ENCODE results near the gene CNOT11. TPM values are rescaled to one million over a fixed set of nuclear protein-coding genes. Genes with fewer than 3 reads are reported as not detected.

CNOT11 gene
- total RNA-seq, 1 donor from 2014 or later = 51.3 TPM

DNA sequence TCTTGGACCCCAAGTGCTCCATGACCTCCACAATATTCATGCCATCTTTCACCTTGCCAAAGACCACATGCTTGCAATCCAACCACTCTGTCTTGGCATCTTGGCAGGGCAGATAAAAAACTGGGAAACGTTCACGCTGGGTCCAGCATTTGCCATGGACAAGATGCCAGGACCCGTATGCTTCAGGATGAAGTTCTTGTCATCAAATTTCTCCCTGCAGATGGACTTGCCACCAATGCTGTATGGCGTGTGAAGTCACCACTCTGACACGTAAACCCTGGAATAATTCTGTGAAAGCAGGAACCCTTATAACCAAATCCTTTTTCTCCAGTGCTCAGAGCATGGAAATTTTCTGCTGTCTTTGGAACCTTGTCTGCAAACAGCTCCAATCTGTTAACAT lies 21.5 kb downstream of the CNOT11 start:
- no peak for DNase-seq (ENCODE audit: low read depth)
- TF ChIP-seq, protein P1, sequence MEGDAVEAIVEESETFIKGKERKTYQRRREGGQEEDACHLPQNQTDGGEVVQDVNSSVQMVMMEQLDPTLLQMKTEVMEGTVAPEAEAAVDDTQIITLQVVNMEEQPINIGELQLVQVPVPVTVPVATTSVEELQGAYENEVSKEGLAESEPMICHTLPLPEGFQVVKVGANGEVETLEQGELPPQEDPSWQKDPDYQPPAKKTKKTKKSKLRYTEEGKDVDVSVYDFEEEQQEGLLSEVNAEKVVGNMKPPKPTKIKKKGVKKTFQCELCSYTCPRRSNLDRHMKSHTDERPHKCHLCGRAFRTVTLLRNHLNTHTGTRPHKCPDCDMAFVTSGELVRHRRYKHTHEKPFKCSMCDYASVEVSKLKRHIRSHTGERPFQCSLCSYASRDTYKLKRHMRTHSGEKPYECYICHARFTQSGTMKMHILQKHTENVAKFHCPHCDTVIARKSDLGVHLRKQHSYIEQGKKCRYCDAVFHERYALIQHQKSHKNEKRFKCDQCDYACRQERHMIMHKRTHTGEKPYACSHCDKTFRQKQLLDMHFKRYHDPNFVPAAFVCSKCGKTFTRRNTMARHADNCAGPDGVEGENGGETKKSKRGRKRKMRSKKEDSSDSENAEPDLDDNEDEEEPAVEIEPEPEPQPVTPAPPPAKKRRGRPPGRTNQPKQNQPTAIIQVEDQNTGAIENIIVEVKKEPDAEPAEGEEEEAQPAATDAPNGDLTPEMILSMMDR (IDR thresholded peaks at IDR 0.05; ENCODE audit: insufficient read depth, low read length, poor library complexity, severe bottlenecking) = no peak
- Histone ChIP-seq H3K27me3 (ENCODE audit: control insufficient read depth, insufficient read depth, low read length) (no peaks in the 10 kb centered on the region), H3K4me3 (ENCODE audit: low read depth, low read length) (no peak overlapping the region), H3K36me3 (ENCODE audit: control insufficient read depth, insufficient read depth, low read length) (no peaks in the 10 kb centered on the region)

GRCh38 chr2:101277111-101277510 lies 24.4 kb downstream of the CNOT11 start:
- Histone ChIP-seq H3K27me3 (ENCODE audit: control insufficient read depth, insufficient read depth, low read length) (no peaks in the 10 kb centered on the region), H3K36me3 (ENCODE audit: control insufficient read depth, insufficient read depth, low read length) (no peaks in the 10 kb centered on the region), H3K4me3 (ENCODE audit: low read depth, low read length) (no peak overlapping the region)
- TF ChIP-seq, protein P1 (IDR thresholded peaks at IDR 0.05; ENCODE audit: insufficient read depth, low read length, poor library complexity, severe bottlenecking) = no peak
- no peak for DNase-seq (ENCODE audit: low read depth)

GRCh38 chr2:101278925-101279324 lies 26.2 kb downstream of the CNOT11 start:
- Histone ChIP-seq H3K4me3 (ENCODE audit: low read depth, low read length) (no peak overlapping the region), H3K27me3 (ENCODE audit: control insufficient read depth, insufficient read depth, low read length) (no peaks in the 10 kb centered on the region), H3K36me3 (ENCODE audit: control insufficient read depth, insufficient read depth, low read length) (no peaks in the 10 kb centered on the region)
- no peak for DNase-seq (ENCODE audit: low read depth)
- TF ChIP-seq, protein P1 (IDR thresholded peaks at IDR 0.05; ENCODE audit: insufficient read depth, low read length, poor library complexity, severe bottlenecking) = no peak

GRCh38 chr2:101281482-101281881 lies 28.8 kb downstream of the CNOT11 start:
- no peaks in the 10 kb centered on the region for H3K36me3 ChIP-seq (ENCODE audit: control insufficient read depth, insufficient read depth, low read length)
- DNase-seq (ENCODE audit: low read depth) = no peak

DNA sequence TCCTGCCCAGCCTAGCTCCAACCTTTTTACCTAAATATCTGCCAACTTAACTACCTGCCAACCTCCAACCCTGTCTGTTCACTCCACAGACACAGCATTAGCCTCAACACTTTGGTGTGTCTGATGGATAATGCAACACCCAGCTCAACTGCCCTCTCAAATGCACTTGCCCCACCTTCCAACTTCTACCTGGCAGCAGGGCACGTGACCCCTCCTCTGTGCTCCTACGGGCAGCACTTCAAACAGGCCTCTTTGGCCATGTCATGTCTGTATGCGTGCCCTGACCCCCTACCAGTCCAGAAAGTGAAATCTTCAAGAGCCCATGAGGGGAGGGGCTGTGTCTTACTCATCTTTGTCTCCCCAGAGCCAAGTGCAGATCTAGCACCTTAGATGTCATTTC lies 30.3 kb downstream of the CNOT11 start:
- Histone ChIP-seq H3K27me3 (ENCODE audit: control insufficient read depth, insufficient read depth, low read length) (no peaks in the 10 kb centered on the region), H3K4me3 (ENCODE audit: low read depth, low read length) (no peak overlapping the region), H3K36me3 (ENCODE audit: control insufficient read depth, insufficient read depth, low read length) (no peaks in the 10 kb centered on the region)
- DNase-seq (ENCODE audit: low read depth) = no peak
- TF ChIP-seq, protein P1 (IDR thresholded peaks at IDR 0.05; ENCODE audit: insufficient read depth, low read length, poor library complexity, severe bottlenecking) = no peak

More at GRCh38 chr2:101281482-101281881, 28.8 kb downstream of the CNOT11 start:
- no peaks in the 10 kb centered on the region for H3K27me3 ChIP-seq (ENCODE audit: control insufficient read depth, insufficient read depth, low read length)
- no peak overlapping the region for H3K4me3 ChIP-seq (ENCODE audit: low read depth, low read length)
- TF ChIP-seq, protein P1 (IDR thresholded peaks at IDR 0.05; ENCODE audit: insufficient read depth, low read length, poor library complexity, severe bottlenecking) = no peak

DNA sequence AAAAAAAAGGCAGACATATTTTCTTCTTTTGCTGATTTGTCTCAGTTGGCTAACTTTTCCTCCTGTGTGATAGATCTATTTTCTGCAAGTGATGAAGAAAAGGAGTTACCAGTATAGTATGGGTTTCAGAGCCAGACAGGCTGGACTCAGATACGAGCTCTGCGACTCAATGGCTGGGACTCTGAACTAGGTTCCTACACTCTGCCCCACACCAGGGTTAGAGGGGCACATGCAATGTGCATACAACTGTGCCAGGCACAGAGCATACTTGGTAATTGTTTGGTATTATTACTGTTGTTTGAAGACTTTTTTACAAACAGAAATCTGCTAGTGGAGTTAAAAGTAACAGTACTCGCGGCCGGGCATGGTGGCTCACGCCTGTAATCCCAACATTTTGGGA lies 34.0 kb downstream of the CNOT11 start:
- no peaks in the 10 kb centered on the region for H3K36me3 ChIP-seq (ENCODE audit: control insufficient read depth, insufficient read depth, low read length)
- no peaks in the 10 kb centered on the region for H3K27me3 ChIP-seq (ENCODE audit: control insufficient read depth, insufficient read depth, low read length)
- no peak overlapping the region for H3K4me3 ChIP-seq (ENCODE audit: low read depth, low read length)

More for the DNA sequence above, 34.0 kb downstream of the CNOT11 start:
- TF ChIP-seq, protein P1 (IDR thresholded peaks at IDR 0.05; ENCODE audit: insufficient read depth, low read length, poor library complexity, severe bottlenecking) = no peak
- no peak for DNase-seq (ENCODE audit: low read depth)

All from kidney epithelial cell (primary cell).